HG03039 (cell line): ENCODE results near the gene CCDC188.
"Not testable (repeated sequence)": the region's sequence is repeated elsewhere in the genome, so short reads cannot be mapped to it uniquely, and the experiment has no call there.

Source experiments
- ATAC-seq: cut with Tn5 transposase; IDR thresholded peaks from one replicate; pipeline ENCODE4 v1.9.1; 2021; ENCODE audit warnings: mild to moderate bottlenecking, moderate library complexity; ENCODE audit not compliant: unreplicated experiment

Gene CCDC188

DNA sequence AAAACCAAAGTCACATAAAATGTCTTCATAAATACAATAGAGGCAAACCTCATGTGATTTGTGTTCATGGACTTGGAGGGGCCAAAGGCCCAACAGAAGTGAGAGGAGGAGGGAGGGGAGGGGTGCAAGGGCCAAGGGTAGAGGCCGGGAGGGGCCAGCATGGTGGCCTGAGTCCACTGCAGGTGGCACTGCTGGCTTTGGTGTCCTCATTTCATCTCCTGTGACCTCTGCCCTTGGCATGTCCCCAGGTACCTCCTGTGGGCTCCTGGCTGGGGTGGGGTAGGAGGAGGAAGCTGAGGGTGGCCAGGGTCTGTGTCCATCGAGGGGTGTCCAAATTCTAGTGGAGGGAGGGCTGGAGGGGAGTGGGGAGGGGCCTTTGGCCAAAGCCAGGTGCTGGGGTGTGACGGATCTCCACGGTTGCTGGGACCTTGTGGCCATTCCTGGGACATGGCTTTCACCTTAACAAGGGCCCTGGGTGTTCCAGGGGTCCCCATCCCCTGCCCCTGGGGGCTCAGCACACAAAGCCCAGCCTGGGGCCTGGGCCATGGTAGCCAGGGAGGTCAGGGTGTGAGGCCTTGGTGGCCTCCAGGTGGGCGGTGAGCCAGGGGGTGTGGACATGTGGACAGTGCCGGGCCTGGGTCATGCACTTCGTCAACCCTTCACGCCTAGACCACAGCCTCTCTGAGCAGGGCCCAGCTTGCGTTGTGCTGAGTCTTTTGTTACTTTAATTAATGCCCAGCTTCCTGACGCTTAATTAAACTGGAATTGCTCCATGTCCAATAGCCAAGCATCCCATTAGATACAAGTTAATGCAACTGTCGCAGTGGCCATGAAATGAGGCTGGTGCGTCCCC lies 20.7 kb upstream of the CCDC188 start:
- ATAC-seq, result no peak

DNA sequence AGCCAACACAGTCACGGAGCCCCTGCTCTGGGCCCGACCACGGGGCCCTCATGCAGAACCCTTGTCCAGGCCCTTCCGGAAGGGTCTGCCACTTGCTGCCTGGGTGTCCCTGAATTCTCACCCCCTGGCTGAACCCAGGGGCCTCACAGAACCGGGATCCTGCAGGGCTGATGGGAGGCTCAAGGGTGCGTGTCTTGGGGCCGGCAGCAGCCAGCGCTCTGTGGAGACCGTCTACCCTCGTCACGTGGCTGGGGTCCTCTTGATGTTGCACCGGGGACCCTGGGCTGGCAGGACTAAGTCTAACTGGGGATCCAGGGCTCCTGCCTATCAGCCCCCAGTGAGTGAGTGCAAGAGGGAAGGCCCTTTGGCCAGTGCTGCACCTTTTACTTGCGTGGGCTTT lies 19.3 kb upstream of the CCDC188 start:
- no peak for ATAC-seq

DNA sequence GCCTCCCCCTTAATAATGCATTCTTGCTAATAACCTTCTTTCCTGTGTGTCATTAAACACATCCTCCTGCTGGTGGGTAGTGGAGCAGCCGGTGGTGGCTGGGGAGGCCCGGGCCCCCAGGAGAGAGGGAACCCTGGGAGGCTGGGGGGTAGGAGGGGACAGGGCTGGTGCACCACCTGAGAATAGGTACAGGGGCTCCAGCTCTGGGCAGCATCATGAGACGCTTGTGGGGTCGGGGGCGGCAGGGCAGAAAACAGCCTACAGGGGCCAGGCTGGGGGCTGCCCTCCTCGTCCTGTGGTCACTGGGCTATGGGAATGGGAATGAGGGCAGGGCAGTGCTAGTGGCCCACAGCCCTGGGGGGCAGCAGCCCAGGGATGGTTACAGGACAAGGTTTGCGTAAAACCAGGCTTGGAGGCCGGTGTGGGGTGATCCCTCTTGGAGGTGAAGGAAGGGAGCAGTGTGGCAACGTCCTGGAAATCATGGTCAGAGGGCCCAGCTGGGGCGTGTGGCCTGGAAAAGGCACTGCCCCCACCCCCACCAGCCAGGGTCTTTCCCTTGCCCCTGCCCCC lies 18.5 kb upstream of the CCDC188 start:
- no peak for ATAC-seq

- ATAC-seq, result no peak
Observed at GRCh38 chr22:20167643-20168322, 16.9 kb upstream of the CCDC188 start.

- ATAC-seq, result no peak
Observed at GRCh38 chr22:20166703-20167102, 15.8 kb upstream of the CCDC188 start.

DNA sequence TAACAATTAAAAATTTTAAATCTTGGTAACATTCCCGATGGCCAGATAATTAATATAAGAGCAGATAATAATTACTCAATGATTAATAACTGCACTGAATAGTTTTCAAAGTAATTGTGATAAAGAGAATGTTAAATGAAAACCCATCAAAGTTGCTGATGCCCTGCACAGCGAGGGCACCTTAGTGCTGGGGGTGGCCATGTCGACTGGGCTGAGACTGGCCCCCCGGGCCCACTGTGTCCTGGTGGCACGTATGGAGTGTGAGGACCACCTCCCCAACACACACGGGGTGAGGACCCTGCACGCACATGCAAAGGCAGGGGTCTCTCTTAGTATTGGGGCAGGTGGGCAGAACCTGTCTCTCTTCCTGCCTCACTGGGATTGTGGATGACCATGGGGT lies 15.1 kb upstream of the CCDC188 start:
- no peak for ATAC-seq

GRCh38 chr22:20165421-20165820 lies 14.6 kb upstream of the CCDC188 start:
- ATAC-seq, result no peak

GRCh38 chr22:20164863-20165262 lies 14.0 kb upstream of the CCDC188 start:
- ATAC-seq, result no peak

GRCh38 chr22:20160041-20160440 lies 9.2 kb upstream of the CCDC188 start:
- no peak for ATAC-seq

DNA sequence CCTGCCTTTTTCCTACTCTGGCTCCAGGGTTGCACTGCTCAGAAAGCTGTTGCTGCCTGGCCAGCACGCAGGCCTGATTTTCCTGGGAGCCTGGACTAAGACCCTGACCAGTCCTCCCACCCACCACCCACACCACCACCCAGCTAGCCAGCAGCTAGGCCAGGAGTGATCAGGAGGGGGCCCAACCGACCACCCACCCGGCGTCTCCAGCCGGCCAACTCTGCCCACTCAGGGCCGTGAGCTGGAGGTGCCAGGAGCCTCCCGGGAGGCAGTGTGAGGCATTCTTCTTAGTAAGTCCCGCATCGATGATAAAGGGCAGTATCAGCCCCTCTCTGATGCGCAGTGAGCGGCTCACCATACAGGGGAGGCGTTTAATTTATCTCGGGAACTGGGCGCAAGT lies 8.7 kb upstream of the CCDC188 start:
- ATAC-seq, result not testable (repeated sequence)

- ATAC-seq, result no peak
Observed at GRCh38 chr22:20159076-20159475, 8.2 kb upstream of the CCDC188 start.

- no peak for ATAC-seq
Observed at GRCh38 chr22:20158391-20159036, 7.7 kb upstream of the CCDC188 start.

DNA sequence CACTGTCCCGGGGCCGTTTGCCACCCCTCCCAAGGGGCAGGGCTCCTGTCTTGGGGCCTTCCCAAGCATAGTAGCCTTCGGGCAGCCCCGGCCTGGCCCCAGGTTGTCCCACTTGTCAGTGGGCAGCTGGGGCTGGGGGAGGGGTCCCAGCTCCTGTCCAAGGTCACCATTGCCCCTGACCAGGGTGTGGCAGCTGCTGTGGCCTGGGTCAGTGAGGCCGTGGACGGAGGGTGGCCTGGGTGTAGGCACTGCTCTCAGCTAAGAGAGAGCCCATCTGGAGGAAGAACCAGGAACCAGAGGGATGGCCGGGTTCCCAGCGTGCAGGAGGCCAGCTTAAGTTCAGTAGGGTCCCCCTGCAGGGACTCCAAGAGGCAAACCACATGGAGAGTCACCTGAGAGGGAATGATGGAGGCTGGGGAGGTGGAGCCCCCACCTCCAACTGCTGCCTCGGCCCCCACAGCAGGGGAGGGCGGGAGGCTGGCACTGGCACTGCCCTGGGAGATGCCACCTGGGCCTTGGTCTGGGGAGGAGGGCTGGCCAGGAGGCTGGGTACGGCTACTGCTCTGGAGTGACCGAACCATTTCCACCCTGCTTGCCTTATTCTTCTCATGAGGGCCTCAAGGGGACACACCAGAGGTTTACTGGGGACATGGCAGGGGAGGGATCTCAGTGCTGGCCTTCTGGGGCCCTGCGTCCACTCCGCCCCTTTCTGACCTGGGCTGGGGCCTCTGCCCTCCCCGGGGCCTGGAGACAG lies 6.8 kb upstream of the CCDC188 start:
- no peak for ATAC-seq

- no peak for ATAC-seq
Observed at GRCh38 chr22:20156611-20157429, 6.0 kb upstream of the CCDC188 start.

DNA sequence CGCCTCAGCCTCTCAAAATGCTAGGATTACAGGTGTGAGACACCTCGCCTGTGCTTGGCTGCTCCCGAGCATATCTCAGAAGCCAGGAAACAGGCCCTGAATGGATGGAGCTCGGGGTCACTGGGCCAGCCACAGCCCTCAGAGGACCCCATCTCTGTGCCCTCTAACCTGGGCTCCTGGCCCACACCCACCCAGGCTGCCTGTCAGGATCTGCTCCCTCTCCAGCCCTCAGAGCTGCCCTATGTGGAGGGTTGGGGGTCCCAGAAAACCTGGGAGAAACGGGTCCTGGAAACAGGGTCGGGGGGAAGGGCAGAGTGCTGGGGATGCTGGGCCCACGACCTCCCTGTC lies 5.2 kb upstream of the CCDC188 start:
- ATAC-seq, result no peak

GRCh38 chr22:20155330-20156041 lies 4.6 kb upstream of the CCDC188 start:
- ATAC-seq, result no peak

DNA sequence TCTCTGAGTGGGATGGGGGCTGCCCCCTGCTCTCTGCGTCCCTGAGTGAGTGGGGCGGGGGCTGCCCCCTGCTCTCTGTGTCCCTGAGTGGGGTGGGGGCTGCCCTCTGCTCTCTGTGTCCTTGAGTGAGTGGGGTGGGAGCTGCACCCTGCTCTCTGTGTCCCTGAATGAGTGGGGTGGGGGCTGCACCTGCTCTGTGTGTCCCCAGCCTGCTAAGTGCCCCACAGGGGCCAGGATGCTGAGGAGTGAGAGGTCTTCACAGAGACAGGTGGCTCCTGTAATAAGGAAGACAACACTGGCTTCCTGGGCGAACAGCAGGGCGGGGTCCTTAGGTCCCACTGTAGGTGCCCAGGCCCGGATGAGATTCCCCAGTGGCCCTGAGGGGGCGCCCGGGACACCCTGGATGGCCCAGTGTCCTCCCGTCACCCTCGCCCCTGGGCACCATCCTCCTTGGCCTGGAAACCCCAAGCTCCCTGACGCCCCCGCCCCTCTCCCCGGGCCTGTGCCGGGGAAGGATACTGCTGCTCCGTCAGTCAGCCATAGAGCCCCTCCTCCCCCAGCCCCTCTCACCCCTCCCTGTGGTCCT lies 3.8 kb upstream of the CCDC188 start:
- no peak for ATAC-seq

DNA sequence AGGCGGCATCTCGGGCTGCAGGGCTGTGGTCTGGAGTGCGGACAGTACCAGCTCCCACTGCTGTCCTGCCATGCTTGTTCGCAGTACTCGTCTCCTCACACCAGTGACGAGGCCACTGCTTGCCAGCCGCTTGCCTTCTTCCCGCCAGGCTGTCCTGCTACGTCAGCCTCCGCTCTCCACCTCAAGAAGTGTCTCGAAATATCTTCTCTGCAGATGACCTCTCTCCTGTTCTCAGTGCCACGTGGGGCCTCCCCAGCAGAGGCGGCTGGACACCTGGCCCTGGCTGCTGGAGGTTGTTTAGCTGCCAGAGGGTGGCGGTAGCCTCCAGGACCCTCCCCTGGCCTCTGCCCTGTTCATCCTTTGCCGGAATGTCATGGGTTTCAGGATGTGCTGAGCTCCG lies 3.1 kb upstream of the CCDC188 start:
- no peak for ATAC-seq

GRCh38 chr22:20152464-20152890 lies 1.6 kb upstream of the CCDC188 start:
- ATAC-seq, result no peak
